Mammary epithelial cell (primary cell): ENCODE data around the gene UBE2G2.

Experiments
- CTCF ChIP-seq, 2 donors: IDR thresholded peaks in 1 of 2; conservative IDR thresholded peaks in 1 of 2; 2 replicates each; pipeline ENCODE4 v1.5.1; 2011 to 2012; ENCODE audit warnings: inconsistent platforms in 2 of 2, low read length in 2 of 2, mild to moderate bottlenecking in 2 of 2, control low read depth in 1 of 2, low read depth in 1 of 2; ENCODE audit not compliant: insufficient read depth in 1 of 2; ENCODE audit errors: extremely low read depth in 1 of 2
- EZH2 ChIP-seq: IDR thresholded peaks from 2 replicates; pipeline ENCODE4 v1.6.1; 2012; ENCODE audit warnings: low read length, inconsistent platforms, borderline replicate concordance

GRCh38 chr21:44739316-44739715 is 62.3 kb downstream of the UBE2G2 start:
- no peak for TF ChIP-seq EZH2
- TF ChIP-seq CTCF (conservative IDR thresholded peaks at IDR 0.05 in 1 of 2, IDR thresholded peaks at IDR 0.05 in 1 of 2; ENCODE audit: extremely low read depth in 1 of 2, insufficient read depth in 1 of 2, low read depth in 1 of 2, low read length in 2 of 2) = no peak
